SK-N-SH (cell line): ENCODE data around the gene DERL2.

Source experiments
- CTCF ChIP-seq: fragments of 200-600 bp; sonication (generic); IDR thresholded peaks from 2 replicates; pipeline ENCODE4 v1.6.1; 2017; ENCODE audit warnings: antibody characterized with exemption, mild to moderate bottlenecking, moderate library complexity
- FOXJ3 ChIP-seq: sonication (generic); formaldehyde crosslinking; IDR thresholded peaks from 2 replicates; pipeline ENCODE4 v1.5.1; 2020; ENCODE audit warnings: mild to moderate bottlenecking, missing genetic modification reagents
- GABPA ChIP-seq: IDR thresholded peaks from 2 replicates; pipeline ENCODE4 v1.4.0; 2012; ENCODE audit warnings: low read depth, mild to moderate bottlenecking
- GATA2 ChIP-seq: sonication (generic); formaldehyde crosslinking; IDR thresholded peaks from 2 replicates; pipeline ENCODE4 v1.5.0; 2020; ENCODE audit warnings: mild to moderate bottlenecking, missing genetic modification reagents
- MAX ChIP-seq: IDR thresholded peaks from 2 replicates; pipeline ENCODE4 v1.4.0; 2012; ENCODE audit warnings: low read depth
- POLR2AphosphoS5 ChIP-seq: IDR thresholded peaks from 2 replicates; pipeline ENCODE4 v1.6.1; 2012; ENCODE audit warnings: low read depth, low read length
- RAD21 ChIP-seq: IDR thresholded peaks from 2 replicates; pipeline ENCODE4 v1.6.1; 2012; ENCODE audit warnings: mild to moderate bottlenecking, low read length
- REST ChIP-seq: IDR thresholded peaks from 2 replicates; pipeline ENCODE4 v1.6.1; 2012; ENCODE audit warnings: mild to moderate bottlenecking, low read depth, low read length, moderate library complexity
- RFX5 ChIP-seq: IDR thresholded peaks from 2 replicates; pipeline ENCODE4 v1.6.1; 2012; ENCODE audit warnings: mild to moderate bottlenecking, improper control_type of control experiment, low read length
- USF1 ChIP-seq: IDR thresholded peaks from 2 replicates; pipeline ENCODE4 v1.4.0; 2012; ENCODE audit warnings: low read depth, borderline replicate concordance
- ZBTB33 ChIP-seq: IDR thresholded peaks from 2 replicates; pipeline ENCODE4 v1.4.0; 2012; ENCODE audit warnings: low read depth, borderline replicate concordance

- TF ChIP-seq CTCF (no peak), POLR2AphosphoS5 (no peak), RFX5 (no peak), GATA2 (no peak), RAD21 (no peak), USF1 (no peak), FOXJ3 (no peak), GABPA (no peak), REST (no peak), MAX (no peak), ZBTB33 (no peak)
Observed at GRCh38 chr17:5429191-5429887, 56.6 kb downstream of the DERL2 start.
